ENCODE data around the gene CHAT.

CHAT gene

DNA sequence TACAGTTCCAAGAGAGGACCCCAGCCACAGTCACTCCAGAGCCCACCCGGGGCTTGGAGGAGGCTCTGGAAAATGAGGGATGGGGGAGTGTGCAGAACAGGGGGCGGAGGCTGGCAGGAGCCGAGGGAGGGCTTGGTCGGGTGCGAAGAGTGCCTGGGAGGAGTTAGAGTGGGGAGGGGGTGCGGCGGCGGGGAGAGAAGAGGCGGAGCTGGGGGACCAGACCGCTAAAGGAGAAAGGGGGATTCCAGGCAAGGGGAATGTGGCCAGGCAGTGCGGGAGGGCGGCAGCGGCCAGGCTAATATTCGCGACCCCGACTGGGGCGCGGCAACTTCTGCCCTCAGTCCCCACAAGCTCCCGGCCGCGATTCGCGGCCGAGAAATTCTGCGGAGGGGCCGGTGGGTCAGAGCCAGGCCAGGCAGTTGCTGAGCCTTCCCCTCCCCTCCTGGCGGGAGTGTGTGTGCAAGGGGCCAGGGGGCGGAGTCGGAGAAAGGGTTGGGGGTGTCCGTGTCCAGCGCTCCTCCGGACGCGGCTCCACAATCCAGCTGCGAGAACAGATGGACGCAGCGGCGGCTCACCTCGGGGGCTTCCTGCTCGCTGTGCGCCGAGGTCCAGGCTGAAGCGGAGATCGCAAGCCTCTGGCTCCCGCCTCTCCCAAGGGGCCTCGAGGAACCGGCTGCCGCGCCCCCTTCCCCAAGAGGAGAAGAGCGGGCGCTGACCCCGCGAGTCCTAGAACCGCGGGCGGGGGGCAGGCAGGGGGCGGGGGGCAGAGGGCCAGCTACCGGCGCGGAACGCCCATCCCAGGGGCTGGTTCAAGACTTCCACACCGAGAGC, 4.3 kb upstream of the CHAT start:
- H3K27ac ChIP-seq: no peak overlapping the region

DNA sequence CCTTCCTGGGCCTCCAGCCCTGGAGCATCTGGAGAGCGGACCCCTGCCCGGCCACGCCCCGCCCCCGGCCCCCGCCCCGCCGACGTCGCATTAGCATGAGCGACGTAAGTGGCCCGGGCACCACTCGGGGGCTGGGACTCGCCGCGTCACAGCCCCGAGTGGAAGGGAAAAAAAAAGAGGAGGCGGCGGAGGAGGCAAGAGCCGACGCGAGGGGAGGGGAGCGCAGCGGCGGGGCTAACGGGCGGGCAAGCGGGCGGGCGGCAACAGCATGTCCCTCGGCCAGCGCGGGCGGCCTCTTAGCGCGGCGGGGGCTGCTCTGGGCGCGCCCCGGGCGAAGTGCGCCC, 3.8 kb upstream of the CHAT start, which contains the start of gene SLC18A3:
Gene SLC18A3 (plus strand): TSS at position 197 of the 344 bp plus-strand sequence. CDS start 431 bp downstream, outside the sequence.
- no peak for TF ChIP-seq CTCF (conservative IDR thresholded peaks at IDR 0.05)
- H3K27ac ChIP-seq: peak within 1 kb of the TSS; percentile 35; the same call in 1 of the 2 replicates

More for the DNA sequence above, 4.3 kb upstream of the CHAT start:
- TF ChIP-seq CTCF (conservative IDR thresholded peaks at IDR 0.05): no peak

- no peak for TF ChIP-seq CTCF (conservative IDR thresholded peaks at IDR 0.05)
- peak overlapping the region; percentile 35; the same call in 1 of the 2 replicates for H3K27ac ChIP-seq
Observed at GRCh38 chr10:49610458-49611165, 3.2 kb upstream of the CHAT start.

DNA sequence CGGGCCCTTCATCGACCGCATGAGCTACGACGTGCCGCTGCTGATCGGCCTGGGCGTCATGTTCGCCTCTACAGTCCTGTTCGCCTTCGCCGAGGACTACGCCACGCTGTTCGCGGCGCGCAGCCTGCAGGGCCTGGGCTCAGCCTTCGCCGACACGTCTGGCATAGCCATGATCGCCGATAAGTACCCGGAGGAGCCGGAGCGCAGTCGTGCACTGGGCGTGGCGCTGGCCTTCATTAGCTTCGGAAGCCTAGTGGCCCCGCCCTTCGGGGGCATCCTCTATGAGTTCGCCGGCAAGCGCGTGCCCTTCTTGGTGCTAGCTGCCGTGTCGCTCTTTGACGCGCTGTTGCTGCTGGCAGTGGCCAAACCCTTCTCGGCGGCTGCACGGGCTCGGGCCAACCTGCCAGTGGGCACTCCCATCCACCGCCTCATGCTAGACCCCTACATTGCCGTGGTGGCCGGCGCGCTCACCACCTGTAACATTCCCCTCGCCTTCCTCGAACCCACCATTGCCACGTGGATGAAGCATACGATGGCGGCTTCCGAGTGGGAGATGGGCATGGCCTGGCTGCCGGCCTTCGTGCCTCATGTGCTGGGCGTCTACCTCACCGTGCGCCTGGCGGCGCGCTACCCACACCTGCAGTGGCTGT, 2.5 kb upstream of the CHAT start:
- TF ChIP-seq CTCF (conservative IDR thresholded peaks at IDR 0.05): no peak
- no peak overlapping the region for H3K27ac ChIP-seq

- no peak for TF ChIP-seq CTCF (conservative IDR thresholded peaks at IDR 0.05)
- H3K27ac ChIP-seq: no peak overlapping the region
Observed at GRCh38 chr10:49611816-49612512, 1.9 kb upstream of the CHAT start.

DNA sequence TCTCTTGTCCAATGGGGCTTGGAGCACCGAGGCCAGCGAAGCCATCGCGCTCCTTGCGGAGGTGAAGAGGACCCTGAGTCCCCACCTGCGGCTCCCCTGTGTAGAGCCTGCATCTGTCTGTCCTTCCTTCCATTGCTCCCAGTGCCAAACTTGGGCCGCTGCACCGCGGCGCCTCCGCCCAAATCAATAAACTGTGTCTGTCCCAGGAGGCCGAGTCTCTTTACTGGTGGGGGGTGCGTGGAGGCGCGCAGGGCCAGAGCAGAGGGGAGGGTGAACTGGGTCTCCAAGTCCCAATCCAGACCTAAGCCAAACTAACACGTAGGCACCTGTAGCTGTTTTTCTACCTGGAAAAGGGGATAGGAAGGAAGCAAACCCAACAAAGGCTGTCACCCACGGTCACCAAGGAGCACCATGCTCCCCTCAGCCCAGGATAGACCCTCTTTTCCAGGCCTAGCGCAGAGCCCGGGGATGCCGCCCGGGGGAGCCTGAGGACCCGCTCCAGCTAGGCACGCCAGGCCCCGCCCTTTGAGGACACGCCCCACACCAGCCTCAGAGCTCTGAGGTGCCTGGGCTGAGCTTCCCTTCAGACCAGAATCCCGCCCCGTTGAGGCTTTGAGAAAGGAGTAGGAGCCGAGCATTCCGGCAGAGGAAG, 1.2 kb upstream of the CHAT start:
- no peak for TF ChIP-seq CTCF (conservative IDR thresholded peaks at IDR 0.05)
- no peak overlapping the region for H3K27ac ChIP-seq

Measured in VCaP (cell line).